DND-41 (cell line): Measurements from ENCODE around the gene MEGF11.

ENCODE experiments used
- ATAC-seq: fragments of 200-7000 bp; cut with Tn5 transposase; 3 replicates; pipeline ENCODE4 v1.9.1; 2021; ENCODE audit warnings: low read depth; ENCODE audit not compliant: insufficient read depth
- DNase-seq: peaks from one replicate; pipeline ENCODE4 v3.0.0-alpha.2; 2020
- H2AFZ ChIP-seq: 2 replicates; pipeline ENCODE4 v1.6.0; 2012; ENCODE audit warnings: low read depth, low read length
- H3K27ac ChIP-seq: 2 replicates; pipeline ENCODE4 v1.5.1; 2012; ENCODE audit warnings: low read length, inconsistent platforms
- H3K27me3 ChIP-seq: fragments of 200-600 bp; sonication (generic); 2 replicates; pipeline ENCODE4 v1.6.0; 2012; ENCODE audit warnings: low read length, mild to moderate bottlenecking, inconsistent platforms; ENCODE audit not compliant: insufficient read depth, poor library complexity
- H3K36me3 ChIP-seq: 2 replicates; pipeline ENCODE4 v1.5.1; 2012; ENCODE audit warnings: low read length, inconsistent platforms; ENCODE audit not compliant: insufficient read depth
- H3K4me1 ChIP-seq: 2 replicates; pipeline ENCODE4 v1.5.1; 2012; ENCODE audit warnings: mild to moderate bottlenecking, low read length; ENCODE audit not compliant: insufficient read depth
- H3K4me2 ChIP-seq: 2 replicates; pipeline ENCODE4 v1.6.0; 2012; ENCODE audit warnings: mild to moderate bottlenecking, moderate library complexity, low read length, inconsistent platforms; ENCODE audit not compliant: insufficient read depth
- H3K4me3 ChIP-seq, 2 experiments: fragments of 200-600 bp in 1 of 2; shearing (Covaris generic) in 1 of 2; 2 replicates each; pipeline ENCODE4 v1.5.1; 2012 to 2016; ENCODE audit warnings: inconsistent platforms in 2 of 2, low read length in 2 of 2, mild to moderate bottlenecking in 2 of 2, low read depth in 1 of 2, moderate library complexity in 1 of 2
- H3K79me2 ChIP-seq: 2 replicates; pipeline ENCODE4 v1.6.0; 2012; ENCODE audit warnings: low read length, inconsistent platforms; ENCODE audit not compliant: insufficient read depth
- H3K9ac ChIP-seq: 2 replicates; pipeline ENCODE4 v1.6.0; 2012; ENCODE audit warnings: low read depth, mild to moderate bottlenecking, inconsistent platforms, low read length, moderate library complexity
- H3K9me3 ChIP-seq: 2 replicates; pipeline ENCODE4 v1.5.1; 2012; ENCODE audit warnings: low read length, moderate library complexity, mild to moderate bottlenecking, inconsistent platforms; ENCODE audit not compliant: insufficient read depth, severe bottlenecking
- H4K20me1 ChIP-seq: 2 replicates; pipeline ENCODE4 v1.6.0; 2012; ENCODE audit warnings: low read length; ENCODE audit not compliant: insufficient read depth
- EZH2 ChIP-seq: IDR thresholded peaks from 3 replicates; pipeline ENCODE4 v1.6.1; 2012; ENCODE audit warnings: borderline replicate concordance, low read depth, mild to moderate bottlenecking, moderate library complexity, low read length, inconsistent platforms; ENCODE audit not compliant: severe bottlenecking
- TF ChIP-seq, protein P1 (sequence below): IDR thresholded peaks from 2 replicates; pipeline ENCODE4 v1.5.1; 2012; ENCODE audit warnings: borderline replicate concordance, low read length, moderate library complexity, mild to moderate bottlenecking; ENCODE audit not compliant: poor library complexity, severe bottlenecking; ENCODE audit errors: extremely low read depth

MEGF11 gene

GRCh38 chr15:66138096-66138783, 115.3 kb downstream of the MEGF11 start:
- H3K4me3 ChIP-seq = no peak overlapping the region
- H3K9ac ChIP-seq = no peak overlapping the region
- H2AFZ ChIP-seq = no peak overlapping the region
- TF ChIP-seq EZH2 = no peak
- TF ChIP-seq, protein P1, sequence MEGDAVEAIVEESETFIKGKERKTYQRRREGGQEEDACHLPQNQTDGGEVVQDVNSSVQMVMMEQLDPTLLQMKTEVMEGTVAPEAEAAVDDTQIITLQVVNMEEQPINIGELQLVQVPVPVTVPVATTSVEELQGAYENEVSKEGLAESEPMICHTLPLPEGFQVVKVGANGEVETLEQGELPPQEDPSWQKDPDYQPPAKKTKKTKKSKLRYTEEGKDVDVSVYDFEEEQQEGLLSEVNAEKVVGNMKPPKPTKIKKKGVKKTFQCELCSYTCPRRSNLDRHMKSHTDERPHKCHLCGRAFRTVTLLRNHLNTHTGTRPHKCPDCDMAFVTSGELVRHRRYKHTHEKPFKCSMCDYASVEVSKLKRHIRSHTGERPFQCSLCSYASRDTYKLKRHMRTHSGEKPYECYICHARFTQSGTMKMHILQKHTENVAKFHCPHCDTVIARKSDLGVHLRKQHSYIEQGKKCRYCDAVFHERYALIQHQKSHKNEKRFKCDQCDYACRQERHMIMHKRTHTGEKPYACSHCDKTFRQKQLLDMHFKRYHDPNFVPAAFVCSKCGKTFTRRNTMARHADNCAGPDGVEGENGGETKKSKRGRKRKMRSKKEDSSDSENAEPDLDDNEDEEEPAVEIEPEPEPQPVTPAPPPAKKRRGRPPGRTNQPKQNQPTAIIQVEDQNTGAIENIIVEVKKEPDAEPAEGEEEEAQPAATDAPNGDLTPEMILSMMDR = no peak
- H3K4me2 ChIP-seq = no peak overlapping the region
- H3K27ac ChIP-seq = no peak overlapping the region
- ATAC-seq (no peak), DNase-seq (no peak)
- H3K27me3 ChIP-seq = peaks cover 4% of the 10 kb centered on the region
- no peaks in the 10 kb centered on the region for H3K36me3 ChIP-seq
- no peaks in the 10 kb centered on the region; the same call in 1 of the 2 replicates for H4K20me1 ChIP-seq
- no peaks in the 10 kb centered on the region for H3K4me1 ChIP-seq
- no peaks in the 10 kb centered on the region for H3K9me3 ChIP-seq
- H3K79me2 ChIP-seq = no peaks in the 10 kb centered on the region

DNA sequence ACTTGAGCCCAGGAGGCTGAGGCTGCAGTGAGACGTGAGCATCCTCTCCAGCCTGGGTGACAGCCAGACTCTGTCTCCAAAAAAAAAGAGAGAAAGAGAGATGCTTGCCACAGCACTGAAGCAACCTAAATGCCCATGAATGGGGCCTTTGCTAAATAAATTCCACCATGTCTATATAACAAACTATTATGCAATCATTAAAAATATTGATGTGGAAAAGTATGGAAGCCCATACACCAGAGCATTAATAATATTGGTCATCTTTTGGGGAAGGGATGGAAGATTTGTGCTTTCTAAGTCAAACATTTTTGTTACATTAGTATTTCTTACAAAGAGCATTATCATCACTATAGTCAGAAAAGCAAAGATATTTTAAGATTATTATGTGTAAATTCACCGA, 116.6 kb downstream of the MEGF11 start:
- Histone ChIP-seq H3K4me2 (no peak overlapping the region), H4K20me1 (no peaks in the 10 kb centered on the region; the same call in 1 of the 2 replicates), H2AFZ (no peak overlapping the region), H3K9ac (no peak overlapping the region), H3K27me3 (peaks cover 4% of the 10 kb centered on the region), H3K9me3 (no peaks in the 10 kb centered on the region), H3K27ac (no peak overlapping the region), H3K4me1 (no peaks in the 10 kb centered on the region), H3K4me3 (no peak overlapping the region), H3K79me2 (no peaks in the 10 kb centered on the region), H3K36me3 (no peaks in the 10 kb centered on the region)
- TF ChIP-seq, protein P1 = no peak
- TF ChIP-seq EZH2 = no peak
- DNase-seq (no peak), ATAC-seq (no peak)

DNA sequence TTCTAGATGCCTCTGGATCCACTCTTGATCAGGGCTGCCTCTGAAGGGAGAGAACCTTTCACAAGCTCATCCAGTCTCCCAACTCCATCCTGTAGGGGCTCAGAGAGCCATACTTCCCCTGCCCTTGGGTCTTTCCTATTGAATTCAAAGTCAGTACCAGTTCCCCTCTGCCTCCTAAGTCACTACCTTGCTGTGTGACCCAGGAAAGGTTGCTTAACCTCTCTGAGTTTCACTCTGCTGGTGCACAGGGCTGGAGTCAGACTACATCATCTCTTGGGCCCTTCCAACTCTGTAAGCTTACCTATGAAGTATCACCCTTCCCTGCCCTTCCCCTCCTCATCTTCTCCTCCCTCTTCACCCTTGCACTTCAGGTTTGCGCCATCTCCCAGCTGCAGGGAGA, 117.9 kb downstream of the MEGF11 start:
- Histone ChIP-seq H3K36me3 (no peaks in the 10 kb centered on the region), H3K9ac (no peak overlapping the region), H3K9me3 (no peaks in the 10 kb centered on the region), H3K79me2 (no peaks in the 10 kb centered on the region), H2AFZ (no peak overlapping the region), H3K4me2 (no peak overlapping the region), H3K4me3 (no peak overlapping the region), H3K27me3 (peaks cover 4% of the 10 kb centered on the region), H3K4me1 (no peaks in the 10 kb centered on the region), H3K27ac (no peak overlapping the region), H4K20me1 (no peaks in the 10 kb centered on the region; the same call in 1 of the 2 replicates)
- DNase-seq = no peak
- TF ChIP-seq, protein P1 = no peak
- no peak for TF ChIP-seq EZH2
- ATAC-seq = no peak

GRCh38 chr15:66134284-66134683, 119.3 kb downstream of the MEGF11 start:
- Histone ChIP-seq H2AFZ (no peak overlapping the region), H3K9ac (no peak overlapping the region), H3K4me3 (no peak overlapping the region), H3K9me3 (no peaks in the 10 kb centered on the region), H3K4me2 (no peak overlapping the region), H3K36me3 (no peaks in the 10 kb centered on the region), H3K79me2 (no peaks in the 10 kb centered on the region), H3K27me3 (peaks cover 4% of the 10 kb centered on the region), H4K20me1 (no peaks in the 10 kb centered on the region; the same call in 1 of the 2 replicates), H3K27ac (no peak overlapping the region), H3K4me1 (no peaks in the 10 kb centered on the region)
- ATAC-seq (no peak), DNase-seq (no peak)
- TF ChIP-seq EZH2 = no peak
- TF ChIP-seq, protein P1 = no peak
